HG03139 (cell line): ENCODE data around the gene IL12A.

Experiments used
- ATAC-seq: cut with Tn5 transposase; IDR thresholded peaks from one replicate; pipeline ENCODE4 v1.9.1; 2021; ENCODE audit not compliant: unreplicated experiment

The IL12A gene

DNA sequence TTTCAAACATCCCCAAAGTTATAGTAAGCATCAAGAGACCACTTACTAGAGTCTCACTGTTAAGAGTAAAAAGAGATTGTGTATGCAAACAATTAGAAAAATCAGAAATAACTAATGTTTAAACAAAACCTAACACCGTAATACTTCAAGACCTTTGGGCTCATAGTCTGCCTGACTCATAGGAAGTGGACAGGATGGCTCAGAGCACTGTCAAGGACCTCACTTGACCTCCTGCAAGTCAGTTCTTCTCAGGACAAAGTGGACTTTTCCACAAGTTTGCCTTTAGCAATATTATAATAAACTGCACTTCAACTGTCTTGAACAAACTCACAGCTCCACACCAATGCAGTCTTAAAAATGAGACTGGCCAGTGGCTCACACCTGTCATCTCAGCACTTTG, 34.8 kb downstream of the IL12A start:
- ATAC-seq = no peak

DNA sequence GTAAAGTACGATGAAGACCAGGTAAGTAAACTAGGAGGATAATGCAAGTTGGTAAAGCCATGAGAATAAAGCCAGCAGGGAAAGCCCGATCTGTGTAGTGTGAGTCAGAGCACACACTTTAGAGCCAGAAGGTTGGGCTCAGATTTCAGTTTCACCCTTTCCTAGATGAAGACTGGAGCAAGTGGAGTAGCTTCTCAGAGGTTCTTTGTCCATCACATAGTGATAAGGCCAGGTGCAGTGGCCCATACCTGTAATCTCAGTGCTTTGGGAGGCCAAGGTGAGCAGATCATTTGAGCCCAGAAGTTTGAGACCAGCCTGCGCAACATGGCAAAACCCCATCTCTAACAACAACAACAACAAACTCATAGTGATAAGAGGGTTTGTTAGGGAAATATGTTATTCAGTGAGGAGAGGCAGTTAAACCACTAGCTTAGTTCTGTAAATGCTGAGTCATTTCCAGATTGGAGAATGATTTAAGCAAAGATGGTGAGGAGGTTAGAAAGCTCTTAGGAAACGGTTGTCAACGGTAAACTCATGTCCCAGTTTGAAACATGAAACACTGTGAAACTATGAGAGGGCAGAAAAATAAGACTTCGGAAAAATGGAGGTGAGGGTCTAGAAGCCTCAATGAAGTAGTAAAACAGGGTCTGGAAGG, 39.0 kb downstream of the IL12A start:
- ATAC-seq = peak; percentile 86

DNA sequence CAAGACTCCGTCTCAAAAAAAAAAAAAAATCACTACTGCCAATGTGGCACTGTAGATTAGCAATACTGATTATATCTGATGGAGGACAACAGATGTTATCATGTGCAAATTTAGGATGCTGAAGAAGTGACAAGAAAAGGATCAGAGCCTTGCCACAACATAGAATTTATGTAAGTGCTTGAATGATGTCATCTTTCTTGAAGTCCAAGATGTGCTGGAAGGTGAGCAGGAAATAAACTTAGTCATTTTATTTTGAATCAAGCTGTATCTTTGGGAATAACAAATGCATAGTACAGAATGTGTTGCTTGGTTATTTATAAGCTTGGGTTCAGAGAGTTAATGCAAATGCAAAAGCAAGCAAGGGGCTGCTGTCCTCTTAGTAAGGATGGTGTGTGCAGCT, 47.1 kb downstream of the IL12A start:
- ATAC-seq = no peak

DNA sequence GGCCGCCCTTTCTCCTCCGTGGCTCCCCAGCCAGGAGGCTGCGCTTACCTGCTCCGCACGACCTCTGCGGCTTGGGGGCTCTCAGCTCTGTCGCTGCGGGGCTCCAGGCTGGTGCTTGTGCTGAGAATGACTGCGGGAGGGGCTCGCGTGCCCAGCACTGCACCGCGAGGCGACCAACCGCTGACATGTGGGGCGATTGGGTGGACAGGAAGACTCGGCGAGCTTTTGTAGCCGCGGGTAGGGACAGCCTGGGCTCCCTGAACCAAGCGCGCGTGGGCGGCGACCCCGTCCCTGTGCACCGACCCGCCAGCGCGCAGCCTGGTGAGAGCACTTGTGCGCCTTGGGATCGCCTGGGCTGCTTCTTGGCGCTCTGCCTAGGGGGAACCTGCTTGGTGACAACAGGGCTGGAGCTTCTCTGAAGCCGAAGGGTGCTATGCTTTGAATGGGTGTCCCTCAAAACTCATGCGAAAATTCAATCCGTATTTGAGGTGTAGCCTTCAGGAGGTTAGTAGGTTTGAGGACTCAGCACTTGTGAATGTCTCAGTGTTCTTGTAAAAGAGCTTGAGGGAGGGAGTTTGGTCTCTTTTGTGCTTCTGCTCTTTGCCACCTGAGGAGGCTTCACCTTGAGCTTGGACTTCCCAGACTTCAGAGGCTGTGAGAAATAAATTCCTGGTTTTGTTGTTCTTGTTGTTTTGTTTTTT, 50.4 kb downstream of the IL12A start:
- no peak for ATAC-seq

DNA sequence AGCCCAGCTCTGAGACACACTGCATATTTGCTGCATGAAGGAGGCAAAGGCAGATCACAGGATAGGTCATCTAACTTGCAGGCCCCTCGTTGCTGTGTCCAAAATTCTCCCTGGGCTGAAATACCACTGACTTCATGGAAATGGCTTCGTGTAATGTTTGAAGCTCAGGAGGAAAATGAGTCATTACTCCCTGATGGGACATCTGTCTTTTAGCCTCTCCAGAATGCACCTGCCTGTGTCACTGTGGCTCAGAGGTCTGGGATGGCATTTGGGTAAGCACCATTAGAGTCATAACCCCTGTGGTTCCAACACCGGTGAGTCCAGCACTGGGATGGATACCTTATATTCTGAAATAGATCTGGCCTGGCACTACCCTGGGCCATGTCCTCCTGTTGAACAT, 51.5 kb downstream of the IL12A start:
- ATAC-seq = no peak

DNA sequence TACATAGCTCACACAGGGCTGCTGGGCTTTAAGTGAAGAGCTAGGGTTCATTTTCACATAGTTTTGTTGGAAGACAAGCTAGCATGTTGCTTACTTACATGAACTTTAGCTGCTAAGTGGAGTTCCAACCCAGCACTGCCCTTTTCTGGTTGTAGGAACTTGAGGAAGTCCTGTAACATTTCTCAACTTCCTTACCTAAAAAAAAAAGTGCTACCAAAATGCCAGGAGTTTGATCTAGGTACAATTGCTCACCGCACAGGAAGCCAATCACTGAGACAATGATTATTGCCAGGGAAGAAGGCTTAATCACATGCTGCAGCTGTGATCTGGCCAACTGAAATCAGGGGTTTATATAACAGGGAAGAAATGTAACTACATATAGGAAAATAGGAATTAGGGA, 52.8 kb downstream of the IL12A start:
- no peak for ATAC-seq

DNA sequence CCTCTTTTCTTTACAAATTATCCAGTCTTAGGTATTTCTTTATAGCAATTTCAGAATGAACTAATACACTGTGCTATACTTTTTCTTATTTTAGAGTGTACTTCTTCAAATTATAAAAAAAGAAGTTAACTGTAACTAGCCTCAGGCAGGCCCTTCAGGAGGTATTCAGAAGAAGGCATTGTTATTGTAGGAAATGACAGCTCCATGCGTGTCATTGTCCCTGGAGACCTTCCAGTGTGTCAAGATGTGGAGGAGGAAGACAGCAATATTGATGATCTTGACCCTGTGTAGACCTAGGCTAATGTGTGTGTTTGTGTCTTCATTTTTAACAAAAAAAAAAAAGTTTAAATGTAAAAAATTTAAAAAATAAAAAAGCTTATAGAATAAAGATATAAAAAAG, 55.5 kb downstream of the IL12A start:
- no peak for ATAC-seq
